Right ventricle myocardium inferior (tissue), 1 donor: ENCODE data around the gene MANEAL. TPM values are rescaled to one million over a fixed set of nuclear protein-coding genes. Genes with fewer than 3 reads are reported as not detected.

Experiments used
- ATAC-seq: fragments of 200-7000 bp; cut with Tn5 transposase; one replicate; pipeline ENCODE4 v1.9.1; 2020; ENCODE audit warnings: mild to moderate bottlenecking, moderate library complexity
- DNase-seq: peaks from one replicate; pipeline ENCODE4 v3.0.0; 2021; ENCODE audit errors: missing footprints
- intact Hi-C: fragments of 100-400 bp; cut with DNase I; formaldehyde crosslinking; loops from one replicate; pipeline ENCODE4 v1.11.0; 2022
- long read RNA-seq: library from polyadenylated mRNA; unstranded; transcript quantifications from one replicate; pipeline ENCODE4 v2.0.0, GENCODE V29; 2021
- total RNA-seq: library from RNA; stranded (reverse); fragmentation: NEBNext Ultra II Directional; extraction: Animal tissue kit (Norgen Biotek cat#: 25700); gene quantifications from one replicate; pipeline ENCODE4 v1.2.1, GENCODE V29; 2021
- donor health status: DM: no; HTN: yes; CAD: no; lungs with severe emphysema.

The MANEAL gene, protein sequence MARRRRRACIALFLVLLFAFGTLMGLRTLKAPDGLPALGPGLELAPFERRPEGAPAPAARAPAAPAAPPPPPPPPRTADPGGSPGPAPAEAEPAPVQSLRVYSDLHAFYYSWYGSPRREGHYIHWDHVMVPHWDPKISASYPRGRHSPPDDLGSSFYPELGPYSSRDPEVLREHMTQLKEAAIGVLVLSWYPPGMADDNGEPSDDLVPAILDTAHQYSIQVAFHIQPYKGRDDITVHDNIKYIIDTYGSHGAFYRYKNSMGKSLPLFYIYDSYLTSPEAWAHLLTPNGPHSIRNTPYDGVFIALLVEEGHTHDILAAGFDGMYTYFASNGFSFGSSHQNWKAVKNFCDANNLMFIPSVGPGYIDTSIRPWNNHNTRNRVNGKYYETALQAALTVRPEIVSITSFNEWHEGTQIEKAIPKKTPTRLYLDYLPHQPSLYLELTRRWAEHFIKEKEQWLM
- 1.2 TPM for total RNA-seq
- long read RNA-seq, partial matches to known transcripts, result 0 of 2 reads
- long read RNA-seq, other reads (novel, unspliced or antisense), result 0 of 2 reads

GRCh38 chr1:37793773-37794371 lies at the start of gene MANEAL:
Gene MANEAL, plus strand, starts transcription at chr1:37793847. Its CDS starts 336 bp downstream, at chr1:37794183.
- DNase-seq, result no peak
- intact Hi-C loops, result no loop called here

DNA sequence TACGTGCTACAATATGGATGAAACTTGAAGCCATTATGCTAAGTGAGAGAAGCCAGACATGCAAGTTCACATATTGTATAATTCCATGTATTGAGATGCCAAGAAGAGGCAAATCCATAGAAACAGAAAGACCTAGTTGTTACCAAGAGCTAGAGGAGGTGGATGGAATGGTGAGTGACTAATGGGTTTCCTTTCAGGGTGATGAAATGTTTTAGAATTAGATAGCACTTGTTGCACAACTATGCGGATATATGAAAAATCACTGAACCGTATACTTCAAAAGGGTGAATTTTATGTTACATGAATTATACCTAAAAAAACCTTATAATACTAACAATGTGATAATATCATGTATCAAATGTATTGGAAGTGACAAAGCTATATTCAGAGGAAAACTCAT lies 46.8 kb upstream of the MANEAL start:
- intact Hi-C loops, result no loop called here
- DNase-seq, result no peak
- ATAC-seq, result no peak

More at GRCh38 chr1:37793773-37794371, at the start of gene MANEAL:
- ATAC-seq, result peak; percentile 73

GRCh38 chr1:37748565-37748964 lies 45.1 kb upstream of the MANEAL start:
- ATAC-seq (no peak), DNase-seq (no peak)
- intact Hi-C loops, result no loop called here

DNA sequence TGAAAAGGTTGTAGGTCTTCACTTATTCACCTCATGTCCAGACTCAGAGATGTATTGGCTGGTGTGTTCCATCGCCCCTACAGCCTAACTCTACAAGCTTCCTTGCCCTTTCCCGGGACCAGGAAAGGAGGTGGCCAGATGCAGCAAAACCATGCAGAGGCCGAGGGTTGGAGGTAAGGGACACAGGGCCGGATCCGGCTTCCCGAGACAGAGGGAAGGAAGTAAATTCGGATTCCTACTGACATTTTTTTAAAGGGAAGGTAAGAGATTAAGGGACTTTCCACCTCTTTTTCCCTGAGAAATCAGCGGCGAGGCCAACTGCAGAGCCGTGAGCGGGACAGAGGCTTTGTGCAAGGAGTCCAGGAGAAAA lies 41.4 kb upstream of the MANEAL start:
- ATAC-seq (no peak), DNase-seq (no peak)
- intact Hi-C loops, result no loop called here

DNA sequence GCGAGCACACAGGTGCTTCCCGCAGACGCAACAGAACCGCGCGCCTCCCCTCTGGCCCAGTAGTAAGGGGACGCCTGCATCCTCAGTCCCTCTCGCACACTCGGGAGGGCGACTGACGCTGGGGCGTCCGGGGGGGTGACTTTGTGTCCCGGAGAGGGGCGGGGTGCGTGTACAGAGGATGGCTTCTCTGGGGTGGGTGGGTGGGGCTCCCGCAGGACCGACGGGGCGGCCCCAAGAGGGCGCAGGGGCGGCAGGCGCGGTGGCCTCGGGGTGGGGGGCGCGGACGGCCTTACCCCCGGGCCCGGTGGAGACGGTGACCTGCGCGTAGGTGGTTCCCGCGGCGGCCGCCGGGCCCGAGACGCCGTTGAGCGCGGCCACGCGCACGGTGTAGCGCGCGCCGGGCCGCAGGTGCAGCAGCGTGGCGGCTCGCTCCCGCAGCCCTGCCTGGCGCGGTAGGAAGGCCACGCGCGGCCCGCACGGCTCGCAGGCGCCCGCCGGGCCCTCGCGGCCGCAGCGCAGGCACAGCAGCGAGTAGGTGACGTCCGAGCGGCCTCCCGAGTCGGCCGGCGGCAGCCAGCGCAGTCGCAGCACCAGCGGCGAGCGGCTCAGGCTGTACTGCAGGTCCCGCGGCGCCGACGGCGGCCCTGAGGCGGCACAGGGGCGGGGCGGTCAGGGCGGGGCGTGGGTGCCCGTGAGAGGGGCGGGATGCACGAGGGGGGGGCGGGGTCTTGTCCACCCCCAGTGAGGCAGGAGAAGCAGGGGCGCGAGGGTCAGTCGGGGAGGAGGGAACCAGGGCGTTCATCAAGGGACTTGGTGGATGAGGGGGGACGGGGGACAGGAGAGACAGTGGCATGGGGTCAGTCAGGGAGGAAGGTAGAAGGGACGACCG lies 40.8 kb upstream of the MANEAL start:
- DNase-seq, result no peak
- intact Hi-C loops, result no loop called here
- peak; percentile 48 for ATAC-seq

DNA sequence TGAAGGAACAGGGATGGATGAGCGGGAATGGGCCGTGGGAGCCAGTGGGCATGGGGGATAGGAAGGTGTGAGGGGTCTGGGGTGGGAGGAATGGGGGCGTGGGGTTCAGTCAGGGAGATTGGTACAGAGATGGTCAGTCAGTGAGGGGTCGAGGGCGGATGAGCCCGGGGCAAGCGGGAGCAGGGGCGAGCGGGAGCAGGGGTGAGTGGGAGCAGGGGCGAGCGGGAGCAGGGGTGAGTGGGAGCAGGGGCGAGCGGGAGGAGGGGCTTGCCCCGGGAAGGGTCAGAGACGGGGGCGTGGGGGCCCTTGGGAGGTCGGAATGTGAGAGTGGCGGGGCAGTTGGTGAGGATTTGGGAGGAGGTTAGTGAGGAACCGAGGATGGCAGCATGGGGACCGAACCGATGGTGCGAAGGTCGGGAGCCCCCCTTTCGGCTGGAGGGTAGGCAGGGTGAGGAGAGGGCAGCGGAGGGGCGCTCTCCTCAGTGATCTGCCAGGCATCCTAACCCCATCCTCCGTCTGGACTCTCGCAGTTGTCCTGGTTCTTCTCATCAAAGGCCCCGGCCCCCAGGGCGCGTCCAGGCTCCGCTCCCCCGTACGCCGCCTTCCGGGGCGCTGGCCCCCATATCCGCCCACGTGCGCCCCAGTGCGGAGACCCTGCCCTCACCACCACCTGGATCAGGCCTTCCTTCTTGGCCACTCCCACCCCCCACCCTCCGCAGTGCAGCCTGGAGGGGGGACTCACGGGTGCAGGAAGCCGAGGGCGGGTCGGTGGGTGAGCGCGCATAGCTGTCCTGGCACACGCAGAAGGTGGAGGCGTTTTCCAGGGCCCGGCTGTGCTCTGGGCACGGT lies 40.0 kb upstream of the MANEAL start:
- ATAC-seq (no peak), DNase-seq (no peak)
- intact Hi-C loops, result no loop called here

DNA sequence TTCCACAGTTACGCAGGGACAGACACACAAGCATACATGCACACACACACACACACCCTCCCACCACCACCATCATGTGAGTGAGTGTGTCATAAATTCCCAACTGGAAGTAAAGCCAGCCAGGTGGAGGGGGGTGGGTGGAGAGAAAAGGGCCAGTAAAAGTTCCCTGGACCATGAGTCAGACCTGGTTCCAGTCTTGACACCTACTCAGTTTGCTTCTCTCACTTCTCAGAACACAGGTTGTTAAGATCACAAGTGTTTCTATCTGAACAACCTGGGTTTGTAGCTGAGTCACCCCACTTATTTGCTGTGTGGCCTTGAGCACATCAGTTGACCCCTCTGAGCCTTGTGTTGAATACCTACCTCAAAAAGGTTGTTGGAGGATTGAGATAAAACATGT lies 38.4 kb upstream of the MANEAL start:
- no peak for DNase-seq
- no peak for ATAC-seq
- intact Hi-C loops, result no loop called here

DNA sequence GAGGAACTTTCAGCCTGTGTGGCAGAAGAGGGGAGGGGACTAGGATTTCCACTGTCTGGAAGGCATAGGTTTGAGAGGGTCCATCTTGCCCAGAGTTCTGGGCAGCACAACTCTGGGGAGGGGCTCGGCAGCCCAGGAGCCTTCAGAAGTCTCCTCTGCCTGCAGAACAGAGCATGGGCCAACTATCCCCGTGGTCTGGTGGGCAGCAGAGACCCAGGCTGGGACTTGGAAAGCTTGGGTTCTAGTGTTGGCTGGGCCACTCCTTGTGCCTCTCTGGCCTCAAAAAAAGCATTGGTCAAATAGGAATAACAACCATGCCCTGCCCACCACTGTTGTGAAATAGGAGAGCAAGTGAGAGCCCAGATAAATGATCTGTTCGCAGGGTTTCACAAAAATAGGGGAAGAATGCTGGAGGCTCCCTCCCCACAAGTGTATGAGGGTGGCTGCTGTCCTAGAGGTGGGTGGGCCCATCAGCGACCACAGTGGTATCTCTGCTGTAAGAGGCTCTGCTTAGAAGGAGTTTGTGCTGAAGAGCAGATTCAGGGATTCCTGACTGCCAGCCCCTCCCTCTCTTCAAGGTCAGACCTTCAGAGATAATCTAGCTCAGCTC lies 37.6 kb upstream of the MANEAL start:
- intact Hi-C loops, result no loop called here
- no peak for DNase-seq
- no peak for ATAC-seq

DNA sequence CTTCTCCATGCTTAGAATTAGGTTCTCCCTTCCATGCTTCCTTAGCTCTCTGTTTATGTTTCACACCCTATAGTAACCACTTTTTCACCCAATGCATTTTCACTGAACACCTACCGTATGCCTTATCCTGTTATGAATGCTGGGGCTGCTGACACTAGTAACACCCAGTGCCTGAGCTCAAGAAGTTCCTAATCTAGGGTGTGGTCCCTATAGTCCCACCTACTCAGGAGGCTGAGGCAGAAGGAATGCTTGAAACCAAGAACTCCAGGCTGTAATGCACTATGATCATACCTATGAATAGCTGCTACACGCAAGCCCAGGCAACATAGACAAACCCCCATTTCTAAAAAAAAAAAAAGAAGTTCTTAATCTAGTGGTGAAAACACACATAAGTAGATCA lies 34.2 kb upstream of the MANEAL start:
- intact Hi-C loops, result no loop called here
- no peak for ATAC-seq
- no peak for DNase-seq

DNA sequence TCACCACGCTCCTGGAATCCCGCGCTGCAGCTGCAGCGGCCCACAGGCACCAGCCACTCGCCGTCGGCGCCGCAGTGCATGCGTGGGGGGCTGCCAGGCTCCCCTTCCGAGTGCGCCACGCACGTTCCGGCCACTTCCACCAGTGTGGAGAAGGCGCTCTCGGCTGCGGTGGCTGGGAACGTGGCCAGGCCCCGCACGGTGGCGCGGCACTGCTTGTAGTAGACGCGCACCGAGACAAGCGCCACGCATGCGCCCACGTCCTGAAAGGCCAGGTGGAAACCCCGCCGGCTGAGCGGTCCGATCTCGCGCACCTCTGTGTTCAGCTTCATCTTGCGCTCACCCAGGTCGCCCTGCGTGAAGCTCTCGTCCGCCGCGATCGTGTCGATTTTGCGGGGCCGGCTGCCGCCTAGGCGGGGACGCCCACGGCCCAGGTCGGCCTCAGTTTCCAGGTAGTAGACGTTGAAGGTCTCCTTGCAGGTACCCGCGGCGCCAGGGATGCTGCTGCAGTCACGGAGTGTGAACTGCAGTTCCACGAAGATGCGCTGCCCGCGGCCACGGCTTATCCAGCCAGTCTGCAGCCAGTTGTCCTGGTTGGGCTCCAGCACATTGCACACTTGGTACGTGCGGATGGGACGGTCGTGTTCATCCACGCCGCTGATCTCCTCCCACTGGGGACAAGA lies 32.1 kb upstream of the MANEAL start:
- ATAC-seq (no peak), DNase-seq (no peak)
- intact Hi-C loops, result no loop called here

- intact Hi-C loops, result no loop called here
- DNase-seq (no peak), ATAC-seq (no peak)
These were observed 31.1 kb upstream of the MANEAL start for GRCh38 chr1:37762516-37762915.

DNA sequence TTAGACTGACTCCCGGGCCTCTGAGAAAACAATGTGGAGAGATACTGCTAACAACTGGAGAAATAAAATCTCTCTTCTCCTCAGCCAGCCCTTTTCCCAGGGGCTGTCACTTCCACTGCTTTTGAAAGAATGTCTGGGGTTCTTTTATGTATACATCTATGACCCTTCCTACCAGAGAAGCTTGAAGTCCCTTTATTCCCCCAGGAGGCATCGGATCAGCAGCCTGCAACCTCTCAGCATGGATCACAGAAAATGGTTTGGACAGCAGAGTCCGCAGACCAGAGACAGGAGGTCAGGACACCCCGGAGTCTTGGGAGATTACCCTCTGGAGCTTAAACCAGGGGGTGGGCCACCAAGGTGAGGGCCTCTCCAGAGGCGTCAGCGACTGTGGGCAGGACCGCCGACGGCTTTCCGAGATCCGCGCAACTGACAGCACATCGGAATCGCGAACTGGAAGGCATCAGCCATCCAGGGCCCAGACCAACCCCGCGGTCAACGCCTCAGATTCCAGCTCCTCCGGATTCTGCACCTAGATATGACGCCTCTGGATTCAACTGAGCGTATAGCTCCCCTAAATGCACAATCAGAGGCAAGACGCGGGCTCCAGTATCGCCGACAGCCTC lies 29.7 kb upstream of the MANEAL start:
- intact Hi-C loops, result no loop called here
- DNase-seq (no peak), ATAC-seq (no peak)

DNA sequence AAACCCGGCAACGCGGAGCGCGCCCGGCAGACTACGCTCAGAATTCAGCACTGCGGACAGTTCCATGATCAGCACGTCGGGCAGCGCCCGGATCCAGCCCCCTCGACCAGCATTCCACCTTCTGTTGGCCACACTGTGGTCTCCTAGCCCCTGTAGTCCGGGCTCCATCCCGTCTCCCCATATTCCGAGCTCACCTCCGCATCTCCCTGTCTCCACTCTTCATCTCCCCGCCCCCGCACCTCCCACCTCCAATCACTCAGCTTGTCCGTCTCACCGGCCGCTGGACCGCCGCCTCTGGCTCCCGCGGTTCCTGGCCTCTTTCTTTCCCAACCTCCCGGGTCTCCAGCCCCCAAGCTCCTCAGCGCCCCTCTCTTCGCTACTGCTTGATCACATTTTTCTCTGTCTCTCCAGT lies 29.2 kb upstream of the MANEAL start:
- ATAC-seq (no peak), DNase-seq (no peak)
- intact Hi-C loops, result no loop called here

- DNase-seq (no peak), ATAC-seq (no peak)
- intact Hi-C loops, result no loop called here
These were observed 28.7 kb upstream of the MANEAL start, which contains the start of gene EPHA10 for GRCh38 chr1:37764888-37765441. Gene EPHA10, minus strand, starts transcription at chr1:37765120. Its CDS starts 54 bp downstream, at chr1:37765066.

DNA sequence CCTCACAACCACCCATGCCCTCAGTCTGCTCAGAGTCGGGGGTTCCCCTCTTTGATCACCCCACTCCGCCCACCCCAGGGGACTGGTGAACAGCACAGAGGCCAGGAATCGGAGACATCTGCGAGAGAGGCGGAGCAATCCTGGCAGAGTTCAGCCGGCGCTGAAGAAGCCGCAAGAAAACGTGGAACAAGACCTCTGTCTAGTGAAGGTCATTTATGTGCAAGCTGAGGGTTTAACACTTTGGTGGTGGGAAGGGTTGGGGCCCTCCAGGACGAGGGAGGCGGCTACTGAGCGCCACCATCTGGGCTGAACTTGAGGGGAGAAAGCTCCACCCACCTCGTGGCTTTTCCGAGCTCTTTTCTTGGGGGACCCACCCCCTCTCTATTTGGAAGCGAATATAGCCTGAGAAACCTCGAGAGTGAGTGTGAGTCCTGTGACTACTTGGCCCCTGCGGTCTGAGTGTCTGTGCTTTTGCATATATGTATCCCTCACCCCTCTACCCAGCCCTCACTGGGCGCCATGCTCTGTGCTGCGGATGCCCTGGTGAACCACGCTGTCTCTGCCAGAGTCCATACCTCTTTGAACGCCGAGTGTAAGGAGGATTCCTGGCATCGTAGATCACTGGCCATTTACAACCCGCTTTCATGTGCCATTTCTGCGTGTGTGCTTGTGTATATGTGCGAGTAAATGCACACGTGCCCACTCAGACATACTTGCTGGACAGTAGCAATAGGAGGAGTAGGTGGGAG lies 27.6 kb upstream of the MANEAL start:
- intact Hi-C loops, result no loop called here
- no peak for DNase-seq
- no peak for ATAC-seq

DNA sequence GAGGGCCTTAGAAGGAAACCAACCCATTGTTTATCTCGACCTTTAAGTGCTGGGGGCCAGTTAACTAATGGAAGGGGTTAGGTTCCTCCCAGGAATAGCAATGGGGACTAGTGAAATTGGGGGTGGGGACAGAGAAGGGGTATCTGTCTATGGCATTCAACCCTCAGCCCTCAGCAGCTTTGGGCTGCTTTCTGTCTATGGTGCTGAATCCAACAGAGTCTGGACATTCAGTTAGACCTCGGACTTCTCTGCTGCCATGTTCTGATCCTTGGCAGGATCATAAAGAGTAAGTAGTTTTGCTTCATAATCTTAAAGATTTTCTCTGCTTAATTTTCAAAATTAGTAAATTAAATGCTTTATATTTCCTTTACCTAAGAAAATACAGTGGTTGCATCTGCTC lies 26.2 kb upstream of the MANEAL start:
- intact Hi-C loops, result no loop called here
- ATAC-seq (no peak), DNase-seq (no peak)
